ENCODE data around the gene OR5H1. TPM values are rescaled to one million over a fixed set of nuclear protein-coding genes. Genes with fewer than 3 reads are reported as not detected.

Gene OR5H1
- total and polyA plus RNA-seq, 12 donors: not detected

DNA sequence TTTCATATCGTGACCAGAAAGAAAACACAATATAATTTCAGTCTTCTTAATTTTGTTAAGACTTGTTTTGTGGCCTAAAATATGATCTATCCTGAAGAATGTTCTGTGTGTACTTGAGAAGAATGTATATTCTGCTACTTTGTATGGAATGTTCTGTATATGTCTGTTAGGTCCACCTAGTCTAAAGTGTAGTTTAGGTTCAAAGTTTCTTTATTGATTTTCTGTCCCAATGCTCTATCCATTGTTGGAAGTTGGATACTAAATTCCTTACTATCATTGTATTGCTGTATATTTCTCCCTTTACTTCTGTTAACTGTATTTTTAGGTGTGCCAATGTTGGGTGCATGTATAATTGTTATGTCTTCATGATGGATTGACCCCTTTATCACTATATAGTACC is 22.4 kb upstream of the OR5H1 start:
- no peaks in the 10 kb centered on the region for H3K36me3 ChIP-seq
- H3K4me3 ChIP-seq: no peak overlapping the region
- H3K27ac ChIP-seq: no peak overlapping the region
- no peak for DNase-seq
- no peaks in the 10 kb centered on the region for H3K4me1 ChIP-seq
- TF ChIP-seq, protein P1, sequence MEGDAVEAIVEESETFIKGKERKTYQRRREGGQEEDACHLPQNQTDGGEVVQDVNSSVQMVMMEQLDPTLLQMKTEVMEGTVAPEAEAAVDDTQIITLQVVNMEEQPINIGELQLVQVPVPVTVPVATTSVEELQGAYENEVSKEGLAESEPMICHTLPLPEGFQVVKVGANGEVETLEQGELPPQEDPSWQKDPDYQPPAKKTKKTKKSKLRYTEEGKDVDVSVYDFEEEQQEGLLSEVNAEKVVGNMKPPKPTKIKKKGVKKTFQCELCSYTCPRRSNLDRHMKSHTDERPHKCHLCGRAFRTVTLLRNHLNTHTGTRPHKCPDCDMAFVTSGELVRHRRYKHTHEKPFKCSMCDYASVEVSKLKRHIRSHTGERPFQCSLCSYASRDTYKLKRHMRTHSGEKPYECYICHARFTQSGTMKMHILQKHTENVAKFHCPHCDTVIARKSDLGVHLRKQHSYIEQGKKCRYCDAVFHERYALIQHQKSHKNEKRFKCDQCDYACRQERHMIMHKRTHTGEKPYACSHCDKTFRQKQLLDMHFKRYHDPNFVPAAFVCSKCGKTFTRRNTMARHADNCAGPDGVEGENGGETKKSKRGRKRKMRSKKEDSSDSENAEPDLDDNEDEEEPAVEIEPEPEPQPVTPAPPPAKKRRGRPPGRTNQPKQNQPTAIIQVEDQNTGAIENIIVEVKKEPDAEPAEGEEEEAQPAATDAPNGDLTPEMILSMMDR (IDR thresholded peaks at IDR 0.05): no peak
- 36 to 47% methylated on average over 1 of the region's 1 CpG for WGBS, 2 donors
- intact Hi-C loops (cut with DNase I): no loop called here
- ATAC-seq: no peak
- no peaks in the 10 kb centered on the region for H3K27me3 ChIP-seq
- H3K9me3 ChIP-seq: peaks cover 0 to 44% (median 5%) of the 10 kb centered on the region in 11 donors

DNA sequence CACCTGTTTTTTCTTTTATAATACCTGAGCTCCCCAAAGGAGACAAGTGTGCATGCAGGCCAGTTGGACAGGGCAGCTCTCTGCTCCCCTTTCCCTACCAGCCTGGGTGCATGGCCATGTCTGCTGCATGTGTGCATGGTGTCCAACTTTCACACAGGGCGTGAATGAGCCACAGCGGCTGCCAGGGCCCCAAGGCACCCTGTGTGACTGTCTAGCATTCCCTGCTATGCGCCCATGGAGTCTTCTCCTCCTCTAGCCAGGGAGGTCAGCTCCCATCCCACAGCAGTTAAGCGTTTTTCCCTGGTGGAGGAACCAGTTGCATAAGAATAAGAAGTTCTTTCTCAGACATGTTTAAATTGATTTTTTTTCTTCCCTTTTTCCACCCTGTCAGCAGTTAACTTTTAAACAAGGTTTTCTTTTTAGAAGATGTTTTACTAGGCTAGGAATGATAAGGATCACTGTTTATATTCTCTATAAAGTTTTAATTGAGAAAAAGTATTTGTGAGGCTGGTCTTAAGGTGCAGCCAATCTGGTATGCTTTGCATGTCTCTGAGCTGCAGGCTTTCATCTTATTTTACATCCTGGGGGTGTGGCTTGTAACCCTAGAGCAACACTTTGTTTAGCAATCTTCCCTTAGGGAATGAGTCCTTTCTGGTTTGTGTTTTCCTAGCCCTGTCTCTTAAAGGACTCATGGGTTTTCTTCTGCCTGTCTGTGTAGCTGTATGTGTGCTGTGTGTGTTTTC is 20.5 kb upstream of the OR5H1 start:
- Histone ChIP-seq H3K27ac (no peak overlapping the region), H3K27me3 (no peaks in the 10 kb centered on the region), H3K9me3 (peaks cover 0 to 56% (median 5%) of the 10 kb centered on the region in 11 donors), H3K4me1 (no peaks in the 10 kb centered on the region), H3K36me3 (no peaks in the 10 kb centered on the region), H3K4me3 (no peak overlapping the region)
- ATAC-seq (no peak), DNase-seq (no peak)
- intact Hi-C loops (cut with DNase I): no loop called here
- 79 to 91% methylated on average over 4 of the region's 4 CpGs for WGBS, 2 donors
- TF ChIP-seq, protein P1 (IDR thresholded peaks at IDR 0.05): no peak

DNA sequence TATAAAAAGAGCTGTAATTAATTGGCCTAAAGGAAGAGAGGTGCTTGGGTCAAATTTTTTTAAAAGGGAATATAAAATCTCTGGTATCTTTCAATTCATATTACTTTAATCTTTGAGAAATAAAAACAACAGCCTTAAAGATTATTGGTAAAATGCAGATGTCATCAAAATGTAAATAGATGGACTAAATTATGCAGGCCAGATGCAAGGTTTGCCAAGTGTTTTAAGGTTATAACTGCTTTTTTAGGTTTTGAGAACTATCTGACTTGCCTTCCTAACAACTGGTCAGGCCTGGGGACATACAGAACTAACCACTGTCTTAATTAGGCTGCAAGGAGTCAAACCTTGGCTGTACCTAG is 20.0 kb upstream of the OR5H1 start:
- intact Hi-C loops (cut with DNase I): no loop called here
- TF ChIP-seq, protein P1 (IDR thresholded peaks at IDR 0.05): no peak
- ATAC-seq: no peak
- no peak for DNase-seq
- no peaks in the 10 kb centered on the region for H3K36me3 ChIP-seq
- no peak overlapping the region for H3K4me3 ChIP-seq
- H3K4me1 ChIP-seq: no peaks in the 10 kb centered on the region
- no peaks in the 10 kb centered on the region for H3K27me3 ChIP-seq
- H3K27ac ChIP-seq: no peak overlapping the region
- peaks cover 0 to 61% (median 5%) of the 10 kb centered on the region in 11 donors for H3K9me3 ChIP-seq

DNA sequence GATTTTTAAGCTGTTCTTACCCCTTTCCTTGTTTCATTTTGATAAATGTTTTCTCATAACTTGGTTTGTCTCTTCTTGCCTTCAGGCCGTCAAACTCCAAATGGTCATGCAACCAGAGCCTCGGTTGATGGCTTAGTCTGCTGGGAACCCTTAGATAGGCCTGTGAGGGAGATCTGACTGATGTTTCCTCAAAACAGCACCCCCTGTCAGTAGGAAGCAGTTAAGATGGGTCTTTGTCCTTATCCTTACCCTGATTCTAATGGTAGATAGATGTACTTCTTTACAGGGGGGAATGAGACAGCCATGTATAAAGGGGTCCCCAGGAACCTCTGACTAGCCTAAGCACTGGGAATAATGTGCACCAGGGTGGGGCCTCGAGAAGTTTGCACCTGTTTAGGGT is 16.3 kb upstream of the OR5H1 start:
- WGBS, 2 donors: 59 to 71% methylated on average over 3 of the region's 3 CpGs
- Histone ChIP-seq H3K36me3 (no peaks in the 10 kb centered on the region), H3K4me3 (no peak overlapping the region), H3K4me1 (no peaks in the 10 kb centered on the region), H3K27ac (no peak overlapping the region), H3K9me3 (peaks cover 0 to 68% (median 5%) of the 10 kb centered on the region in 11 donors), H3K27me3 (no peaks in the 10 kb centered on the region)
- no peak for DNase-seq
- no peak for ATAC-seq
- intact Hi-C loops (cut with DNase I): no loop called here
- TF ChIP-seq, protein P1 (IDR thresholded peaks at IDR 0.05): no peak
